NK-92 (cell line): ENCODE data around the gene TMEM132D.
"Not testable (repeated sequence)": the region's sequence is repeated elsewhere in the genome, so short reads cannot be mapped to it uniquely, and the experiment has no call there.

Experiments
- DNase-seq: peaks from one replicate; lab custom pipeline; 2025; ENCODE audit not compliant: unreplicated experiment; lab: John Stamatoyannopoulos, UW

Gene TMEM132D

DNA sequence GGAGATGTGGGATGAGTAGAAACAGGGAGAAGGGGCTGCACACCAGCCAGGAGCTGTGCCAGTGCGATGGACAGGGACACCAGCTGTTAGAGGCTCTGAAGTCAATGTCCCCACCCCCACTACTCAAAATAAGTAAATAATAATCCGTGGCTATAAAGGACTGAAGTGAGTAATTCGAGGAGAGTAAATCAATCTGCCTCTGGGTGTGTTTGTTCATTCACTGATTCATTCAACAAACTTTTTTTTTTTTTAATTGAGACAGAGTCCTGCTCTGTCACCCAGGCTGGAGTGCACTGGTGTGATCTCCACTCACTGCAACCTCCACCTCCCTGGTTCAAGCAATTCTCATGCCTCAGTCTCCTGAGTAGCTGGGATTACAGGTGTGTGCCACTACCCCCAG is 363.6 kb downstream of the TMEM132D start:
- DNase-seq, result no peak

DNA sequence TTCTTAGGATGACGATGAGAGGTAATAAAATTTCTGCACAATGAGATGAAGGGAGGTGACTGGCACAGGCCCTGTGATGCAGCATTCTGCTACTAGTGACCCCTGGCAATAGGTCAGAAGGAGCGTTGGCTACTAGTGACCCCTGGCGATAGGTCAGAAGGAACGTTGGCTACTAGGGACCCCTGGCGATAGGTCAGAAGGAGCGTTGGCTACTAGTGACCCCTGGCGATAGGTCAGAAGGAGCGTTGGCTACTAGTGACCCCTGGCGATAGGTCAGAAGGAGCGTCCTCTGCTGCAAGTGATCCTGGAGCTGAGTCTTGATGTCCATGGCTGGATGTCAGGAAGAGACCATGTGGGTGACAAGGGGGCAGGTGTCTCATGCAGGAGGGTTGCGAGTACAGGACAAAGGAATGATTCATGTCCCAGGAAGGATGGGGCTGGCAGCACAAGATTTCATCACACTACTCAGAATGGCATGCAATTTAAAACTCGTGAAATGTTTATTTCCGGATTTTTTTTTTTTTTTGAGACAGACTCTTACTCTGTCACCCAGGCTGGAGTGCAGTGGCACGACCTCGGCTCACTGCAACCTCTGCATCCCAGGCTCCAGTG is 365.0 kb downstream of the TMEM132D start:
- not testable (repeated sequence) for DNase-seq

- no peak for DNase-seq
These were observed 365.7 kb downstream of the TMEM132D start for GRCh38 chr12:129538137-129538536.

GRCh38 chr12:129534966-129535750 is 368.7 kb downstream of the TMEM132D start:
- no peak for DNase-seq

DNA sequence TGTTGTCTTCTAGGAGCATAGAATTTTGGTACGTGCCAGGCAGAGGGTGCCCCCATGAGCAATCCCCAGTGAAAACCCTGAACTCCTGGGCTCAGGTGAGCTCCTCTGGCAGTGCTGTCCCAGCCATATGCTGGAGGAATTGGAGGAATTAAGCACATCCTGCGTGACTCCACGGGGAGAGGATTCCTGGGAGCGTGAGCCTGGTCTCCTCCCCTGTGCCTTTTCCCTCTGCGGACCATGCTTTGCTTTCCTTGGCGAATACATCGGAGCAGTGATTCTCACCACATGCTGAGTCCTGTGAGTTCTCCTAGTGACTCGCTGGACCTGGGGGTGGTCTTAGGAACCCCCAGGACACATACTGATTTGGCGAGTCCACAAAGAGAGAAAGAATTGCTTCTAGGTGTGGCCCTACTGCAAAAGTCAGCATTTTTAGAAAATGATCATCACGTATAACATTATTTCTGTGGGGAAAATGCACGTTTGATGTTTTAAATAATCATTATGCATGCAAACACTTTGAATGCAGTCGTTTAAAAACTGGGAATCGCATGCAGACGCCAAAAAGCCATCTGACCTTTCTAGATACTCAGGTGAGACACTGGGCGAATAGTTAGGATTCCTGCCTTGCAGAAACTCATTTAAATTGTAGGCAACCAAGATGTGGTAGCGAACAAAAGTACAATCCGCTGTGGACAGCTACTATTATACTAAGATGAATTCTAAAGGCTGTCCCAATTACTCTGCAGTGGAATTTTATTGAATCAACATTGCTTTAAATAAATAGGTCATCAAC is 370.9 kb downstream of the TMEM132D start:
- no peak for DNase-seq

DNA sequence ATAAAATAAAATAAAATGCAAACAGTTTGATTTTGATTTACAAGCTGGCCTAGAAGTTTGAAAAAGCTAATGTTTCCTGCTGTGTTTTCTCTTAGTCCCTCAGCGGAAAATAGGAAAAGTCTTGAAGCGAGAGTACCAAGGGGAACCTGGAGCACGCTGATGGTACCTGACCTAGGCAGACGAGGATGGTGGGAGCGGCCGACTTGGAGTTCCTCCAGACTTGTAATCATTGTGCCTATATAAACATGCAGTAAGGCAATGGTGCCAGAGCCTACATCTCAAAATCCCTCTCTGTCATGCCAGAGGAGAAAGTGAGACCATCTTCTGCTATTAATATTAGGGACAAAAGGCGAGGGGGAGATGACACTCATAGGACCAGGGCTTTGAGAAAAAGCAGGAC is 371.7 kb downstream of the TMEM132D start:
- DNase-seq, result no peak

DNA sequence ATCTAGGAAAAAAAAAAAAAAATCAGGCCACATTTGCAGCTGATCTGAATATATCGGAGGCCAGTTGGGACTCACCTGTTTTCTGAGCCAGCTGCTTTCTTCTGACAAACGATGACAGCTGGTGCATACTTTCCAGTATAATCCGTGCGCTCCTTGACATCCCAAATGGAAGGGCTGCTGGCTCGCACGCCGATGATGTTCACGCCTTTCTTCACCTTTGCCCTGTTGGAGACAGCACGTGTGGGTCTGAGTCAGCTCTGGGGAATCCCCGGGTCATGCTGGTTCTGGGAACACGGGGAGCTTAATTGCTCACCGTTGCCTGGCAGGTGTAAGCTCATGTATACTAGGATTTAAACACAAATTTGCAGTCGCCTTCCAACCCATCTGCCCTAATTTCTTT is 372.8 kb downstream of the TMEM132D start:
- no peak for DNase-seq

- DNase-seq, result no peak
These were observed 373.3 kb downstream of the TMEM132D start for GRCh38 chr12:129530517-129530916.

GRCh38 chr12:129527506-129527905 is 376.3 kb downstream of the TMEM132D start:
- no peak for DNase-seq

DNA sequence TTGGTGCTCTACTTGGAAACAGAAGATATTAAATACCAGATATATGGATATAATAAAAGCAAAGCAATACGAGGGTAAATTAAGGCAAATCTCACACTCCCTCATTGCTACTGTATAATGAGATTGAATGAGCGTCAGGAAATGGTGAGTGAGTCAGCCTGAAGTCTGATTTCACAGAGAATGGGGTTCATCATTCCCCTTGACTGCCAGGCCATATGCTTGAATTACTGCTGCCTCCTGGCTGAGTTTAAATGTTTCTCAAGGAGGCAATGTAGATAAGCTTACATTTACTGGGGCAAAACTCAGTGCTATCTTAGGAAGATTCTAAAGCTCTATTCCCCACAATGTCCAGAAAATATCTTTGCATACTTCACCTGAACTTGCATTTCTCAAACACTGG is 380.2 kb downstream of the TMEM132D start:
- no peak for DNase-seq

- DNase-seq, result no peak
These were observed 383.1 kb downstream of the TMEM132D start for GRCh38 chr12:129520739-129521138.

DNA sequence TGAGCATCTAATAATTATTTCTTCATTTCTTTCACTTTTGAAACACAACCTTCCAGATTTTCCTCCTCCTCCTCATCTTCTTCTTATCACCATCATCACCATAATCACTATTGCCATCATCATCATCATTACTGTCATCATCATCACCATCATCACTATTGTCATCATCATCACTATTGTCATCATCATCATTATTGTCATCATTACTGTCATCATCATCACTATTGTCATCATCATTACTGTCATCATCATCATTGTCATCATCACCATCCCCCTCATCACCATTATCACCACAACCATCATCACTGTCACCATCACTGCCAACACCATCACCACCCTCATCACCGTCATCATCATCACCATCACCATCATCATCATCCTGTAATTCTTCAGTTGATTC is 400.0 kb downstream of the TMEM132D start:
- no peak for DNase-seq

DNA sequence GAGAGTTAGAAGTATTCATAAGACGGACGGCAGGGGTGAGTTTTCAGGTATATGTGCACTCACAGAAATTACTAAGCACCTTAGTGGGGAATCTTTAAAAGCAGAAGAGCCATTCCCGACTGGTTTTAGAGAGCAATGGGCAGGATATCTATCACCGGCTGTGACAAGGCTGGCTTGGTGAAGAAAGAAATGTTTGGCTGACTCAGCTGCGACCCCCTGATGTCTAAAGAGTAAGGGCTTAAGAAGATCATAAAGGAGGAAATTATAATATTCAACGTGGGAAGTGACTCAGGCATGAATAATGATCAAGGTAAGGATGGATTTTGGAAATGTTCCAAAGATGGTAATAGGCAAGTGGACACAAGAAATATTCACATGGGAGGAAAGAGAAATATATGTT is 407.6 kb downstream of the TMEM132D start:
- no peak for DNase-seq

GRCh38 chr12:129494766-129495165 is 409.1 kb downstream of the TMEM132D start:
- DNase-seq, result no peak

DNA sequence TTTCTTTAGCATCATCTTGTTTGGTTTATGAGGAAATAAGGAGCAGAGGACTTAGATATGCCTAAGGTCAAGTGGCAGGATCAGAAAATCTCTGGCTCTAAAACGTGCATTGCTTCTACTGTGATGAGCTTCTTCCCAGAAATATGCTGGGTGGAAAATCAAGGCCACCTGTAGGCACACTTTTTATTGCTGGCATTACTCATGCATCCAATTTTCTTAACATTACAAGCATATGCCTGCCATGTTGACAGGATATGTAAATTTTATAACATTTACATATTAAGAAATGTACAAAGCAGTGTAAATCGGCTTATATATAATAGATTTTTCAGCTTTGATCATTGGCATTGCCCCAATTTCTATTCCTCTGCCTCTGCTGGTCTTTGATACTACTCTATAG is 409.6 kb downstream of the TMEM132D start:
- no peak for DNase-seq

GRCh38 chr12:129489100-129489676 is 414.6 kb downstream of the TMEM132D start:
- DNase-seq, result no peak

- DNase-seq, result no peak
These were observed 416.9 kb downstream of the TMEM132D start for GRCh38 chr12:129486931-129487330.

- no peak for DNase-seq
These were observed 420.5 kb downstream of the TMEM132D start for GRCh38 chr12:129483111-129483893.

- no peak for DNase-seq
These were observed 421.9 kb downstream of the TMEM132D start for GRCh38 chr12:129481921-129482320.

GRCh38 chr12:129470196-129470595 is 433.6 kb downstream of the TMEM132D start:
- no peak for DNase-seq

DNA sequence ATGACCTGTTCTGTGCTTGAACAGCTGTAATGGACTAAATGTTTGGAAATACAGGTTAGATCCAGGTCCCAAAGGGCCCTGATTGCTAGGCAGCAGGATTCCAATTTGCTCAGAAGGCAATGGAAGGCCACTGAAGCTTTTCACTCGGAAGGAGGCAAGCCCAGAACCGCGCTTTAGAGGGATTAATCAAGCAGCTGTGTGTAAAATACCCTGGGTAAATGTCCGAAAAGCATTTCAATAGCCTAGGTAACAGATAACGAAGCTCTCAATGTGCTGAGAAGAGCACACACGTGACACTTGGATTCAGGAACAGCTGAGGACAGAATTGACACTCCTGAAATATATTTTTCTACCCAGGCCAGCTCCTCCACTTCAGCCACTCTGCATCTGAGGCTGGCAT is 436.1 kb downstream of the TMEM132D start:
- DNase-seq, result no peak
